ENCODE data around the gene RCC2. TPM values are rescaled to one million over a fixed set of nuclear protein-coding genes. Genes with fewer than 3 reads are reported as not detected.

RCC2 gene
- total RNA-seq, 1 experiment from 2014 or later: 82.7 TPM

DNA sequence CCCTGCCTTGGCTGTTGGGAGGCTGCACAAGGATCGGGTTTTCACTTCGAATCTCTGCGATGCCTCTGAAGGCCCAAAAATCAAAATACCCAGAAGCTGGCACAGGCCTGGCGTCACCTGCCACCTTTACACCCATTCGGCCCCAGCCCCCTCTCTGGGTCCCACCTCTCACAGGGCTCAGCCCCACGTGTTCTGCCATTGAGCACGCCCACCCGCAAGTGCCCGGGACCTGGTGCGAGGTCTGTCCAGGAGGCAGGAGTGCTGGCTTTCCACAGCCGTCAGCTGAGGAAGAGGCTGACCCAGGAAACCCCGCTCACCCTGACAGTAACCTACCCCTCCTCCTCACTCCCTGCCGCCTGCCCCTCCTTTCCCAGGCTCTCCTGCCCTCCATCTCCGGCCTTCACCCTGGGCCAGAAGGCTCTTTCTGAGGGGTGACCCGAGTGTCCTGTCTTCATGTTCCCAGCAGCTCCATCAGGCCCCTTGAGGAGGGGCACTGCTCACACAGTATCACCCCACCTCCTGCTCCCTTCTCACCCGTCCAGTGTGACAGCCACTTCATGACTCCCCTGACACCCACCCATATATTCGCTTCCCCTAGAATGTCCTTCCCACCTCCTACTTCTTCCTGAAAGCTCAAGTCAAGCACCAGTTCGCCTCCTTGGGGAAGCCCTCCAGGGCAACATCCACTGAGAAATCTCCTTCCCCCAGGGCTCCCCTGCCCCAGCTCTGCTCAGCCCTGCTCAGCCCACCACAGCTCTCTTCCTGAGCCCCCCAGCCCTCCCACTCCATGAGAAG is 13.5 kb downstream of the RCC2 start:
- Histone ChIP-seq H3K9me2 (replicated peaks; ENCODE audit: low read length) (no peaks in the 10 kb centered on the region), H3K79me2 (ENCODE audit: low read length) (peaks cover 73% of the 10 kb centered on the region), H4K20me1 (ENCODE audit: low read length) (peaks cover 24% of the 10 kb centered on the region; the same call in 1 of the 2 replicates), H3K9ac (ENCODE audit: low read length) (no peak overlapping the region), H3K9me3 (ENCODE audit: low read length) (no peaks in the 10 kb centered on the region), H2AFZ (ENCODE audit: low read length) (no peak overlapping the region), H3K4me3 (ENCODE audit: low read length) (no peak overlapping the region), H3F3A (ENCODE audit: low read length, unreplicated experiment) (no peaks in the 10 kb centered on the region), H3K36me3 (ENCODE audit: low read depth, low read length) (peaks cover 74% of the 10 kb centered on the region), H3K27me3 (ENCODE audit: low read length) (no peaks in the 10 kb centered on the region), H3K4me1 (ENCODE audit: insufficient read depth, low read length) (no peaks in the 10 kb centered on the region), H3K4me2 (ENCODE audit: low read length) (no peak overlapping the region), H3K27ac (ENCODE audit: low read length) (no peak overlapping the region)
- DNase-seq: no peak
- TF ChIP-seq EZH2phosphoT487 (IDR thresholded peaks at IDR 0.05; ENCODE audit: borderline replicate concordance, low read length) (no peak), EZH2 (IDR thresholded peaks at IDR 0.05; ENCODE audit: low read length, unreplicated experiment) (no peak)
- TF ChIP-seq, protein P1, sequence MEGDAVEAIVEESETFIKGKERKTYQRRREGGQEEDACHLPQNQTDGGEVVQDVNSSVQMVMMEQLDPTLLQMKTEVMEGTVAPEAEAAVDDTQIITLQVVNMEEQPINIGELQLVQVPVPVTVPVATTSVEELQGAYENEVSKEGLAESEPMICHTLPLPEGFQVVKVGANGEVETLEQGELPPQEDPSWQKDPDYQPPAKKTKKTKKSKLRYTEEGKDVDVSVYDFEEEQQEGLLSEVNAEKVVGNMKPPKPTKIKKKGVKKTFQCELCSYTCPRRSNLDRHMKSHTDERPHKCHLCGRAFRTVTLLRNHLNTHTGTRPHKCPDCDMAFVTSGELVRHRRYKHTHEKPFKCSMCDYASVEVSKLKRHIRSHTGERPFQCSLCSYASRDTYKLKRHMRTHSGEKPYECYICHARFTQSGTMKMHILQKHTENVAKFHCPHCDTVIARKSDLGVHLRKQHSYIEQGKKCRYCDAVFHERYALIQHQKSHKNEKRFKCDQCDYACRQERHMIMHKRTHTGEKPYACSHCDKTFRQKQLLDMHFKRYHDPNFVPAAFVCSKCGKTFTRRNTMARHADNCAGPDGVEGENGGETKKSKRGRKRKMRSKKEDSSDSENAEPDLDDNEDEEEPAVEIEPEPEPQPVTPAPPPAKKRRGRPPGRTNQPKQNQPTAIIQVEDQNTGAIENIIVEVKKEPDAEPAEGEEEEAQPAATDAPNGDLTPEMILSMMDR (conservative IDR thresholded peaks at IDR 0.05; ENCODE audit: low read depth, low read length): no peak
- intact Hi-C loops (cut with micrococcal nuclease): no loop called here
- BruUV-seq (replicated peaks): no TSS peak
- no peak for ATAC-seq
- ChIA-PET POLR2A (ENCODE audit: unreplicated experiment) (no interaction called here), CTCF (interaction anchor here (0.6 kb wide), 1 partner anchor 378 kb away, joined by 3 read pairs; no protein-coding TSS in a partner anchor)

DNA sequence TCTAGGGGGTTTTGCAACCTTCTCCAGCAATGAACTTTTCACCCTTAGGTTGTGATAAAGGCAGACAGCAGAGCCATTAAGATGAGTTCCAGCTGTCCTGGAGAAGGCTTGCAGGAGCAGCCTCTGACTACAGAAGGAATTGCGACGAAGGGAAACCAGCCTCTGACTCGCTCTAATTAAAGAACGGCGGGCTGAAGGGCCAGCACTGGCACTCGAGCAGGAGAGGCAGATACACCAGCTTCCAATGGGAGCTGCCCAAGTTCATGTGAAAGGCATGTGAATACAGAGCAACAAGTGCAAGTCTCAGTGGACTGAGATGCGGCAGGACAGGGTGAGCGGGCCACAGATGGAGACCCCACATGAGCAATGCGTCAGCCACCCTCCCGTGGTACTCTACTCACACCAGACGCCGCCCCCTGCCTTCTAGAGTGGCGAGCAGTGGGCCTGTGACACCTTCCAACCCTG is 15.7 kb downstream of the RCC2 start:
- Histone ChIP-seq H3K9me3 (ENCODE audit: low read length) (no peaks in the 10 kb centered on the region), H3K4me1 (ENCODE audit: insufficient read depth, low read length) (no peaks in the 10 kb centered on the region), H4K20me1 (ENCODE audit: low read length) (peaks cover 12% of the 10 kb centered on the region; the same call in 1 of the 2 replicates), H3K4me3 (ENCODE audit: low read length) (no peak overlapping the region), H3F3A (ENCODE audit: low read length, unreplicated experiment) (no peaks in the 10 kb centered on the region), H3K79me2 (ENCODE audit: low read length) (peaks cover 57% of the 10 kb centered on the region), H3K9me2 (replicated peaks; ENCODE audit: low read length) (no peaks in the 10 kb centered on the region), H3K9ac (ENCODE audit: low read length) (no peak overlapping the region), H3K36me3 (ENCODE audit: low read depth, low read length) (peaks cover 79% of the 10 kb centered on the region), H2AFZ (ENCODE audit: low read length) (no peak overlapping the region), H3K27me3 (ENCODE audit: low read length) (no peaks in the 10 kb centered on the region), H3K27ac (ENCODE audit: low read length) (no peak overlapping the region), H3K4me2 (ENCODE audit: low read length) (no peak overlapping the region)
- TF ChIP-seq EZH2 (IDR thresholded peaks at IDR 0.05; ENCODE audit: low read length, unreplicated experiment): no peak
- TF ChIP-seq EZH2phosphoT487 (IDR thresholded peaks at IDR 0.05; ENCODE audit: borderline replicate concordance, low read length): no peak
- TF ChIP-seq, protein P1 (conservative IDR thresholded peaks at IDR 0.05; ENCODE audit: low read depth, low read length): no peak
- BruUV-seq (replicated peaks): no TSS peak
- ATAC-seq: no peak
- CTCF ChIA-PET: no interaction called here
- DNase-seq: no peak
- intact Hi-C loops (cut with micrococcal nuclease): no loop called here
- POLR2A ChIA-PET (ENCODE audit: unreplicated experiment): no interaction called here

DNA sequence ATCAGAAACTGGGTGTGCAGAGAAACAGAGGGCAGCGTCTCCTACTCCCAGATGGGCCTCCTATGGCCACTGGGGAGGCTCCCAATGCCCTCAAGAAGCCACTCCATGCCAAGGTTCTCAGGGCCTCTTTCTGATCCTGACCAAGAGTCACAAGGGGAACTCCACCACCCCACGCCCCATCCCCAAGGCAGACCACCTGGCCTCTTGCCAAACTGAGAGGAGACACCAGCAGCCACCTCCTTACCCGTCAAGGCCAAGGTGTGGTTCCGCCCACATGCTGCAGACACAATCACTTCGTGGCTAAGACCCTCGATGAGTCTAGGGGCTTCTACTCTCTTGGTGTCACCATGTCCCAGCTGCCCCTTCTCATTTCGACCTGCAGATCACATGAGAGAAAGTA is 17.0 kb downstream of the RCC2 start:
- H4K20me1 ChIP-seq (ENCODE audit: low read length): peaks cover 9% of the 10 kb centered on the region; the same call in 1 of the 2 replicates
- no peak for DNase-seq
- intact Hi-C loops (cut with micrococcal nuclease): no loop called here
- H3K27me3 ChIP-seq (ENCODE audit: low read length): no peaks in the 10 kb centered on the region
- no peaks in the 10 kb centered on the region for H3K9me2 ChIP-seq (replicated peaks; ENCODE audit: low read length)
- H3K4me1 ChIP-seq (ENCODE audit: insufficient read depth, low read length): no peaks in the 10 kb centered on the region
- no TSS peak for BruUV-seq (replicated peaks)
- no peak overlapping the region for H3K9ac ChIP-seq (ENCODE audit: low read length)
- ATAC-seq: no peak
- peaks cover 79% of the 10 kb centered on the region for H3K36me3 ChIP-seq (ENCODE audit: low read depth, low read length)
- H3K9me3 ChIP-seq (ENCODE audit: low read length): no peaks in the 10 kb centered on the region
- no peak overlapping the region for H3K27ac ChIP-seq (ENCODE audit: low read length)
- no peak for TF ChIP-seq EZH2phosphoT487 (IDR thresholded peaks at IDR 0.05; ENCODE audit: borderline replicate concordance, low read length)
- TF ChIP-seq, protein P1 (conservative IDR thresholded peaks at IDR 0.05; ENCODE audit: low read depth, low read length): no peak
- TF ChIP-seq EZH2 (IDR thresholded peaks at IDR 0.05; ENCODE audit: low read length, unreplicated experiment): no peak
- peaks cover 44% of the 10 kb centered on the region for H3K79me2 ChIP-seq (ENCODE audit: low read length)
- no peak overlapping the region for H2AFZ ChIP-seq (ENCODE audit: low read length)
- H3K4me3 ChIP-seq (ENCODE audit: low read length): no peak overlapping the region
- H3K4me2 ChIP-seq (ENCODE audit: low read length): no peak overlapping the region
- no peaks in the 10 kb centered on the region for H3F3A ChIP-seq (ENCODE audit: low read length, unreplicated experiment)
- CTCF ChIA-PET: no interaction called here
- POLR2A ChIA-PET (ENCODE audit: unreplicated experiment): no interaction called here

Measured in PC-3 (cell line).